Endothelial cell (in vitro differentiated cells): Measurements from ENCODE around the gene OSBP2. TPM values are rescaled to one million over a fixed set of nuclear protein-coding genes. Genes with fewer than 3 reads are reported as not detected.

Experiments used
- DNase-seq: peaks from one replicate; pipeline ENCODE4 v3.0.0; 2021; ENCODE audit warnings: low spot score
- H3K27ac Mint-ChIP-seq: one replicate; pipeline ENCODE4 v1.8.0; 2021; ENCODE audit warnings: mixed read lengths, inconsistent platforms; ENCODE audit not compliant: unreplicated experiment
- H3K27me3 Mint-ChIP-seq: one replicate; pipeline ENCODE4 v1.8.0; 2021; ENCODE audit warnings: mild to moderate bottlenecking, moderate library complexity, mixed read lengths, inconsistent platforms; ENCODE audit not compliant: unreplicated experiment
- H3K36me3 Mint-ChIP-seq: one replicate; pipeline ENCODE4 v1.8.0; 2021; ENCODE audit warnings: mild to moderate bottlenecking, low read depth, mixed read lengths, inconsistent platforms; ENCODE audit not compliant: unreplicated experiment
- H3K4me1 Mint-ChIP-seq: one replicate; pipeline ENCODE4 v1.8.0; 2021; ENCODE audit warnings: mild to moderate bottlenecking, mixed read lengths, inconsistent platforms; ENCODE audit not compliant: unreplicated experiment
- H3K4me3 Mint-ChIP-seq: one replicate; pipeline ENCODE4 v1.8.0; 2021; ENCODE audit warnings: mild to moderate bottlenecking, mixed read lengths, inconsistent platforms; ENCODE audit not compliant: unreplicated experiment
- H3K9me3 Mint-ChIP-seq: one replicate; pipeline ENCODE4 v1.8.0; 2021; ENCODE audit warnings: mixed read lengths, inconsistent platforms; ENCODE audit not compliant: unreplicated experiment
- CTCF ChIP-seq: fragments of 200-600 bp; sonication (generic); IDR thresholded peaks from one replicate; pipeline ENCODE4 v1.5.0; 2021; ENCODE audit warnings: antibody characterized with exemption; ENCODE audit not compliant: unreplicated experiment
- total RNA-seq: library from RNA; stranded (reverse); fragmentation: NEBNext Ultra II Directional; extraction: Animal tissue kit (Norgen Biotek cat#: 25700); gene quantifications from one replicate; pipeline ENCODE4 v1.2.1, GENCODE V29; 2021; ENCODE audit not compliant: unreplicated experiment

OSBP2 gene
- total RNA-seq, 1 donor from 2014 or later = 3.0 TPM

- DNase-seq = no peak
- Mint-ChIP-seq H3K4me1 (no peaks in the 10 kb centered on the region), H3K4me3 (no peak overlapping the region), H3K9me3 (no peaks in the 10 kb centered on the region), H3K27ac (no peak overlapping the region), H3K27me3 (peaks cover 8% of the 10 kb centered on the region), H3K36me3 (no peaks in the 10 kb centered on the region)
- TF ChIP-seq CTCF = no peak
Measured at GRCh38 chr22:30874431-30875370, 180.0 kb downstream of the OSBP2 start.

GRCh38 chr22:30875481-30876215 is 181.0 kb downstream of the OSBP2 start:
- no peaks in the 10 kb centered on the region for H3K36me3 Mint-ChIP-seq
- no peak for DNase-seq
- H3K27me3 Mint-ChIP-seq = peaks cover 8% of the 10 kb centered on the region
- H3K4me3 Mint-ChIP-seq = no peak overlapping the region
- H3K9me3 Mint-ChIP-seq = no peaks in the 10 kb centered on the region
- no peak overlapping the region for H3K27ac Mint-ChIP-seq
- H3K4me1 Mint-ChIP-seq = no peaks in the 10 kb centered on the region
- TF ChIP-seq CTCF = no peak

- H3K9me3 Mint-ChIP-seq = no peaks in the 10 kb centered on the region
- H3K27ac Mint-ChIP-seq = no peak overlapping the region
- no peaks in the 10 kb centered on the region for H3K4me1 Mint-ChIP-seq
- no peak for TF ChIP-seq CTCF
- H3K36me3 Mint-ChIP-seq = no peaks in the 10 kb centered on the region
- peaks cover 8% of the 10 kb centered on the region for H3K27me3 Mint-ChIP-seq
- no peak overlapping the region for H3K4me3 Mint-ChIP-seq
- no peak for DNase-seq
Measured at GRCh38 chr22:30876221-30876751, 181.6 kb downstream of the OSBP2 start.

GRCh38 chr22:30876915-30877553 is 182.4 kb downstream of the OSBP2 start:
- no peak for TF ChIP-seq CTCF
- Mint-ChIP-seq H3K4me1 (no peaks in the 10 kb centered on the region), H3K36me3 (no peaks in the 10 kb centered on the region), H3K27ac (no peak overlapping the region), H3K4me3 (no peak overlapping the region), H3K9me3 (no peaks in the 10 kb centered on the region), H3K27me3 (peaks cover 7% of the 10 kb centered on the region)
- DNase-seq = no peak
